ENCODE measurements around the gene ZBTB39.

GRCh38 chr12:56958422-56958821 is 47.9 kb downstream of the ZBTB39 start:
- no peak for TF ChIP-seq EZH2 (IDR thresholded peaks at IDR 0.05; ENCODE audit: insufficient read depth, poor library complexity, severe bottlenecking)
- no peak for TF ChIP-seq EZH2phosphoT487 (IDR thresholded peaks at IDR 0.05; ENCODE audit: insufficient read depth, low read depth)

All from GM23248 (cell line).